Measurements from ENCODE around the gene H2BW1. TPM values are rescaled to one million over a fixed set of nuclear protein-coding genes. Genes with fewer than 3 reads are reported as not detected.
"Not testable (repeated sequence)": the region's sequence is repeated elsewhere in the genome, so short reads cannot be mapped to it uniquely, and the experiment has no call there.

The H2BW1 gene, protein sequence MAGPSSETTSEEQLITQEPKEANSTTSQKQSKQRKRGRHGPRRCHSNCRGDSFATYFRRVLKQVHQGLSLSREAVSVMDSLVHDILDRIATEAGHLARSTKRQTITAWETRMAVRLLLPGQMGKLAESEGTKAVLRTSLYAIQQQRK
- not detected in 2 replicates for total RNA-seq
- long read RNA-seq, result 0 reads

DNA sequence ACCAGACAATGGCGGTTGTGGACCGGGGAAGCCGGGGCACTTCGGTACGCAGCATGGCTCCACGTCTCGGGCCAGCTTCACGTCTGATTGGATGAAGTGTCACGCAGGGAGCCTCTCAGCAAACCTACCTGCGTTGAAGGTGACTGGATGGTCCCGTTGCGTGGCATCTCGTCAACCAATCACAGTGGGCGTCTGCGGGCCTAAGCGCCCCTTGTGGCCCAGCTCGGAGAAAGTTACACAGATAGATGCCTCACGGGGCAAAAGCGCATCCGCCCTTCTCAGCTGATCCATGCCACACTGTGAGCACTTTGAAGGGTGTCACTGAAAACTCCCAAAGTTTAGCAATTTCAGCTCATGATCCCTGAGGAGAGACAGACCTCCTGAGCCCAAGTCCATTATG is at the start of gene H2BW1:
TSS of gene H2BW1 (minus strand) at position 103 of the 400 bp plus-strand sequence. CDS start 132 bp downstream, outside the sequence.
- no peak for DNase-seq (ENCODE audit: low spot score, unreplicated experiment)
- no peak within 1 kb of the TSS for H3K27ac Mint-ChIP-seq
- no peaks in the 10 kb centered on the region for H3K4me1 Mint-ChIP-seq (ENCODE audit: low read depth)
- H3K27me3 Mint-ChIP-seq, result peaks cover 34% of the 10 kb centered on the region
- TF ChIP-seq, protein P1, sequence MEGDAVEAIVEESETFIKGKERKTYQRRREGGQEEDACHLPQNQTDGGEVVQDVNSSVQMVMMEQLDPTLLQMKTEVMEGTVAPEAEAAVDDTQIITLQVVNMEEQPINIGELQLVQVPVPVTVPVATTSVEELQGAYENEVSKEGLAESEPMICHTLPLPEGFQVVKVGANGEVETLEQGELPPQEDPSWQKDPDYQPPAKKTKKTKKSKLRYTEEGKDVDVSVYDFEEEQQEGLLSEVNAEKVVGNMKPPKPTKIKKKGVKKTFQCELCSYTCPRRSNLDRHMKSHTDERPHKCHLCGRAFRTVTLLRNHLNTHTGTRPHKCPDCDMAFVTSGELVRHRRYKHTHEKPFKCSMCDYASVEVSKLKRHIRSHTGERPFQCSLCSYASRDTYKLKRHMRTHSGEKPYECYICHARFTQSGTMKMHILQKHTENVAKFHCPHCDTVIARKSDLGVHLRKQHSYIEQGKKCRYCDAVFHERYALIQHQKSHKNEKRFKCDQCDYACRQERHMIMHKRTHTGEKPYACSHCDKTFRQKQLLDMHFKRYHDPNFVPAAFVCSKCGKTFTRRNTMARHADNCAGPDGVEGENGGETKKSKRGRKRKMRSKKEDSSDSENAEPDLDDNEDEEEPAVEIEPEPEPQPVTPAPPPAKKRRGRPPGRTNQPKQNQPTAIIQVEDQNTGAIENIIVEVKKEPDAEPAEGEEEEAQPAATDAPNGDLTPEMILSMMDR (IDR thresholded peaks at IDR 0.05; ENCODE audit: unreplicated experiment), result no peak
- no peaks in the 10 kb centered on the region for H3K36me3 Mint-ChIP-seq (ENCODE audit: insufficient read depth)
- H3K4me3 Mint-ChIP-seq (ENCODE audit: low read depth), result no peak within 1 kb of the TSS
- H3K9me3 Mint-ChIP-seq (ENCODE audit: low read depth), result peaks cover 37% of the 10 kb centered on the region

DNA sequence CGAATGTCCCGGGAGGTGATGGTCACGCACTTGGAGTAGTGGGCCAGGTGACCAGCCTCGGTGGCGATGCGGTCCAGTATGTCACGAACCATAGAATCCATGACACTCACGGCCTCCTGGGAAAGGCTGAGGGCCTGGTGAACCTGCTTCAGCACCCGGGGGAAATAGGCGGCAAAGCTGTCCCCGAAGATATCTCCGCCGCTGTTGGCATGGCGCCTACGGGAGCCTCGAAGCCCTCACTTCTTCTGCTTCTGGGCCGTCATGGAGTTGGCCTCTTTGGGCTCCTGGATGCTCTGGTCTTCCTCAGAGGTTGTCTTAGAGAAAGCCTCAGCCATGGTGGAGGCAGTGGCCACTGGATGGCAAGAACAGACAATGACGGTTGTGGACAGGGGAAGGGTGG is 49.1 kb upstream of the H2BW1 start:
- not testable (repeated sequence) for H3K4me3 Mint-ChIP-seq (ENCODE audit: low read depth); H3K9me3 Mint-ChIP-seq (ENCODE audit: low read depth); H3K27ac Mint-ChIP-seq; H3K36me3 Mint-ChIP-seq (ENCODE audit: insufficient read depth); H3K4me1 Mint-ChIP-seq (ENCODE audit: low read depth); H3K27me3 Mint-ChIP-seq; DNase-seq (ENCODE audit: low spot score, unreplicated experiment)

DNA sequence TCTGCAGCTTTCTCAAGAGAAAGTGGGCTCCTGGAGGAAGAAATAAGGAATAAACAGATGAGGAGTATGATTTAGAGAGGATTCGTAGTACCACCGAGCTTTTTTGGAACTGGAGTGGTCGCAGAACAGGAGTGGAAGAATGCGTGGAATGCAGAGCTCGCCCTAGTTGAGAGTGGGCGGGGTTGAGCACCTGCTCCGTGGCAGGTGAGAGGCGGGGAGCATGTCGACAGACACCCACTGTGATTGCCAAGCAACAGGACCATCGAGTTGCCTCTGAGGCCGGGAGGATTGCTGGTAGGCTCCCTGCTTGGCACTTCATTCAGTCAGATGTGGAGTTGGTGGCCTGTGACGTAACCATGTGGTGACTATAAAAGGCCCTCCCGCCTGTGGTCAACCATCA is 41.4 kb upstream of the H2BW1 start:
- H3K4me3 Mint-ChIP-seq (ENCODE audit: low read depth); H3K4me1 Mint-ChIP-seq (ENCODE audit: low read depth); DNase-seq (ENCODE audit: low spot score, unreplicated experiment); H3K9me3 Mint-ChIP-seq (ENCODE audit: low read depth); H3K27ac Mint-ChIP-seq; H3K27me3 Mint-ChIP-seq; H3K36me3 Mint-ChIP-seq (ENCODE audit: insufficient read depth): not testable (repeated sequence)

DNA sequence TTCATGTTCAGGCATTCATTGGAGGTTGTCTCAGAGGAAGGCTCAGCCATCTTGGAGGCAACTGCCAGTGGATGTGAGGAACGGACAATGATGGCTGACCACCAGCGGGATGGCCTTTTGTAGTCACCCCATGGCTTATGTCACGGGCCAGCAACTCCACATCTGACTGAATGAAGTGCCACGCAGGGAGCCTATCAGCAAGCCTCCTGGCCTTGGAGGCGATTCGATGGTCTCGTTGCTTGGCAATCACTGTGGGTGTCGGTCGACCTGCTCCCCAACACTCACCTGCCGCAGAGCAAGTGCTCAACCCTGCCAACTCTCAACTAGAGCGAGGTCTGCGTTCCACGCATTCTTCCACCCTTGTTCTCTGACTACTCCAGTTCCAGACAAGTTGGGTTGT is 33.7 kb upstream of the H2BW1 start:
- TF ChIP-seq, protein P1 (IDR thresholded peaks at IDR 0.05; ENCODE audit: unreplicated experiment), result no peak
- Mint-ChIP-seq H3K27ac (no peak overlapping the region), H3K36me3 (ENCODE audit: insufficient read depth) (no peaks in the 10 kb centered on the region), H3K4me1 (ENCODE audit: low read depth) (no peaks in the 10 kb centered on the region), H3K9me3 (ENCODE audit: low read depth) (peaks cover 24% of the 10 kb centered on the region), H3K4me3 (ENCODE audit: low read depth) (no peak overlapping the region), H3K27me3 (peaks cover 6% of the 10 kb centered on the region)
- no peak for DNase-seq (ENCODE audit: low spot score, unreplicated experiment)

DNA sequence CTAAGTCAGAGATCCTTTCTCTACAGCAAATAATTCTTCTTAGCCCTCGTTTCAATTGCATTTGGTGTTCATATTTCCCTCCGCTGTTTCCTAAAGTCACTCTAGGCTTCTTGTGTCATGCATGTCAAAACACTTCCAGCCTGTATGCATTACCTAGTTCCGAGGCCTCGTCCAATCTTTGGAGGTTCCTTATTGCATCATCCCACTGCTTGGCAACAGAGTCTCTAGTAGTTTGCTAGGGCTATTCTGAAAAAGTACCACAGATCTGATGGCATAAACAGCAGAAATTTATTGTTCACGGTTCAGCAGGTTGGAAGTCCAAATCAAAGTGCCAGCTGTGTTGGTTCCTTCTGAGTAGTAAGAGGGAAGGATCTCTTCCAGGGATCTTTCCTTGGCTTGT is 32.1 kb upstream of the H2BW1 start:
- H3K4me3 Mint-ChIP-seq (ENCODE audit: low read depth), result no peak overlapping the region
- H3K27ac Mint-ChIP-seq, result no peak overlapping the region
- H3K36me3 Mint-ChIP-seq (ENCODE audit: insufficient read depth), result no peaks in the 10 kb centered on the region
- peaks cover 28% of the 10 kb centered on the region for H3K9me3 Mint-ChIP-seq (ENCODE audit: low read depth)
- peaks cover 6% of the 10 kb centered on the region for H3K27me3 Mint-ChIP-seq
- no peaks in the 10 kb centered on the region for H3K4me1 Mint-ChIP-seq (ENCODE audit: low read depth)
- TF ChIP-seq, protein P1 (IDR thresholded peaks at IDR 0.05; ENCODE audit: unreplicated experiment), result no peak
- DNase-seq (ENCODE audit: low spot score, unreplicated experiment), result no peak

DNA sequence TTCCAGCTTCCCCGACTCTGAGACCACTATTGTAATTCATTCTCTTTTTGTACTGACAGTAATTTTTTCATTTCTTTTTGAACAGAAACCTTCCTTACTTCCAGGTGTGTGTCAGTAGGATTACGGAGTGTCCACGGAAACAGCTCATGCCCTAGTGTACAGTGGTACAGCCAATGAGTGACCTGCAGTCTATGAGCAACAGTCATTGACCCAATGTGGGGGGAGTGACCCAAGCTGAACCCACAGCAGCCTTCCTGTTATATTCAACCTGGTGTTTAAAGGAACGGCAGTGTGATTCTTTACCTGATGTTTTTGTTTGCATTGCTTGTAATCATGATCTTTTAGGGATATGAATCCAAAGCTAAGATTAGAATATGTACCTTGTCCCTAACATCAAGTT is 27.5 kb upstream of the H2BW1 start:
- H3K36me3 Mint-ChIP-seq (ENCODE audit: insufficient read depth), result no peaks in the 10 kb centered on the region

More for the DNA sequence above, 27.5 kb upstream of the H2BW1 start:
- H3K4me3 Mint-ChIP-seq (ENCODE audit: low read depth), result no peak overlapping the region
- no peaks in the 10 kb centered on the region for H3K4me1 Mint-ChIP-seq (ENCODE audit: low read depth)
- peaks cover 37% of the 10 kb centered on the region for H3K9me3 Mint-ChIP-seq (ENCODE audit: low read depth)
- no peak for DNase-seq (ENCODE audit: low spot score, unreplicated experiment)
- H3K27ac Mint-ChIP-seq, result no peak overlapping the region
- no peaks in the 10 kb centered on the region for H3K27me3 Mint-ChIP-seq
- TF ChIP-seq, protein P1 (IDR thresholded peaks at IDR 0.05; ENCODE audit: unreplicated experiment), result no peak

Measured in progenitor cell of endocrine pancreas (in vitro differentiated cells).